ENCODE results near the gene PLIN5.

PLIN5 gene

DNA sequence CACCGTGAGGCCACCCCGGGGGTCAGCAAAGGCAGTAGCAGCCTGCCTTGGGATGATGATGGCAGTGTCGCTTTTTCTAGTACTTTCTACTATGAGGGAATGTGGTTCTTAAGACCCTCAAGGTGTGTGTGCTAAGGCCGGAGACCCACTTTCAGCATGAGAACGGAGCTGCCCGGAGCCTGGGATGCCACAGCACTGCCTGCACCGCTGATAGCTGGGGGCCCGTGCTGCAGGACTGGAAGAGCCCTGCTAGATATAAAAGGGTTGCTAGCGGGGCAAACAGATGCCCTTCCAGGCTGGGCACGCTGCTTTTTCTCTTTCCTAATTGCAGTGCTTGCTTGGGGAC lies 31.2 kb downstream of the PLIN5 start:
- no peak for DNase-seq

DNA sequence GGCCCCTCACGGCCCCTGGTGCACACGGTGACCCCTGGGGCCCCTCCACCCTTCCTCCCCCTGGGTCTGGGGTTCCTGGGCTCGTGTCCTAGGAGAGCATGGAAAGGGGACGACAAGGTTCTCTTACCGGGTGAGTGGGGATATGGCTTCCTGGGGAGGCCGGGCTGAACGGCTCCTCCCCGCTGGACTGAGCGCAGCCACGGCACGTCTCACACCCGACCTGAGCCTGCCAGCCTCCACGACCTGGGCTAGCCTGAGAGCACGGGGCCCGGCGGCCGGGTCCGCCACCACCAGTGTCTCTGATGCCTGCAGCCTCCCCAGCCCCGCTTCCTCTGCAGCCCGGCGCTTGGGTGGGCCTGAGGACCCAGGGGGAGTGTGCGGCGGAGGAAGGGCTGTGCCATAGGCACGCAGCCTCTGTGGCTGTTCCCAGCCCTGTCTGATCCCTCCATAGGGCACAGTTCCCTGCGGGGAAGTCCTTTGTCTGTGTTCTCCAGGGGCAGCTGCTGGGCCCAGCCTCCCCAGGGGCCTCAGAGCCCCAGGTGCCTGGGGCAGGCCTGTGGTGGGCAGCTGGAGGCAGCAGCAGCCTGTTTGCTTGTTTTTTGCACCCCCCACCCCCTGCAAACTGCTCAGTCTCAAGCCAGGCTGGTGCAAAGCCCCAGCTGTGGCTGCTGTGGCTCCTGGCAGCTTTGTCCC lies 31.7 kb downstream of the PLIN5 start:
- DNase-seq, result no peak

DNA sequence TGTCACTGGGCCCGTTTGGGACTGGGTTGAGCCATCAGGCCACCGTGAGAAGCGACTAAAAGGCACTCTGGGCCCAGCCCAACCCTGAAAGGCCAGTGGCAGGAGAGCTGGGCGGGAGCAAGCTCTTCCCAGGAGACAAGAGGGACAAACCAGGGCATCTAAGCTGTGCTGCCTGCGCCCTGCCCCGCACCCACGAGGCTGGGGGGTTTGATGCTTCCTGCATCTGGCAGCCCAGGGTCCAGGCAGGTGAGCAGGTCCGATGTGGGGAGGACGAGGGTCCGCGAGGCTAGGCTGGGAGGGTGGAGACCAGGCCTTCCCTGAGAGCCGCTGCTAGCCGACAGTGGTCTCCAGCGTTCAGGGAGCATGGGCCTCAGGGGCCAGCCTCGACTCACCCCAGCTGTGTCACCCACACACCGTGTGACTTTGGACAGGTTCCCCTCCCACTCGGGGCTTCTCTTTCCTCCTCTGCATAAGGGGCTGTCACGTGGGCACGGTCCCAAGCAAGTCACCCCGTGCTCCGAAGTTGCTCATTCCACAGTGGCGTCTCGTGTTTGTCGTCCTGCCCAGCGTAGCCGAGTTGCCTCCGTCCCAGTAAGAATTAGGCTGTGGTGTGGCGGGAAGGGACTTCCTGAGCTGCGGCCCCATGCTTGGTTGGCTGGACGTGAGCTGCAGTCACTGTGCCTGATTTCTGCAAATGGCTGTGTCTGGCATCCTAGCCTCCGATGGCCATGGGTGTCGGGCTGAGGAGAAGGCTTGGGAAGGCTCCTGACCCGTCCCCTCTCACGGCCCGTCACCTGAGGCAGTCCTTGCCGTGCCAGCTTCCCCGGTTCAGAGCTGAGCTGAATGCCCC lies 32.5 kb downstream of the PLIN5 start:
- no peak for DNase-seq

DNA sequence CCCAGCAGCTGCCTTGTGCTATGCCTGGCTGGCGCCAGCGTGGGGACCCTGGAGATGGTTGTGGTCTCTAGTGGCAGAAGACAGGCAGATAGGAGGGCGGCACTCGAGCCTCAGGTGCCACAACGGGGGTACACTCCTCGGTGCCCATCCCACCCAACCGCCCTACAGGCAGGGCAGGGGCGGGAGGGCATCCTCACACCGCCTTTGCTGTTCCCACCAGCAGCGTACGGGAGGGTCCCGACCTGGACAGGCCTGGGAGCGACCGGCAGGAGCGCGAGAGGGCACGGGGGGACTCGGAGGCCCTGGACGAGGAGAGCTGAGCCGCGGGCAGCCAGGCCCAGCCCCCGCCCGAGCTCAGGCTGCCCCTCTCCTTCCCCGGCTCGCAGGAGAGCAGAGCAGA lies 33.3 kb downstream of the PLIN5 start:
- no peak for DNase-seq

DNA sequence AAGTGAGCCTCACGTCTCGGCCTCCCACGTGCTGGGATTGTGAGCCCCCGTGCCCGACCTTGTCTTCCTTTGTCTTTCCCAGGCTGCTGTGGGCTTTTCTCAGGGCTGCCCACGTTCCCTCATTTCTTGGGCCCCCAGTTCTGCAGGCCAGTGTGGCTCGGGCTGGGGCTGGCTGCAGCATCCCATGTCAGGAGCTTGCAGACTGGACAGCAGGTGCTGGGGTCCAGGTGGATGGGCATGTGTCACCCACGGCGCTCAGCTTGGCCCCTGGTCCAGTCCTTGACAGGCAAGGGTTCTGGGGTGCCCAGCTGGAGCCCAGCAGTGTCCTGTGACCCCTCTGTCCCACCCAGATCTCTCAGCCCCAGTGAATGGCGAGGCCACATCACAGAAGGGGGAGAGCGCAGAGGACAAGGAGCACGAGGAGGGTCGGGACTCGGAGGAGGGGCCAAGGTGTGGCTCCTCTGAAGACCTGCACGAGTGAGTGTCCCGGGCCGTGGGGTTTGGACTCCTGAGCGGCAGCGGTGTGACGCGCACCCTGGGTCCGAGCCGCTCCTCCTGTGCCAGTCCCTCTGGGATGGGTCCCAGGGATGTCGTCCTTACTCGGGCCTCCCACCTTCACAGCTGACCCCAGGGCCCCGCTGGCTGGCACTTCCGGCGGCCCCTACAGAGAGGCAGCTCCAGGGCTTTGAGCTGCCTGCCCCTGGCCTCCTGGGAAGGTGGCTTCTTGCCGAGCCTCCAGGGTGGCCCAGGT lies 34.0 kb downstream of the PLIN5 start:
- DNase-seq, result no peak

DNA sequence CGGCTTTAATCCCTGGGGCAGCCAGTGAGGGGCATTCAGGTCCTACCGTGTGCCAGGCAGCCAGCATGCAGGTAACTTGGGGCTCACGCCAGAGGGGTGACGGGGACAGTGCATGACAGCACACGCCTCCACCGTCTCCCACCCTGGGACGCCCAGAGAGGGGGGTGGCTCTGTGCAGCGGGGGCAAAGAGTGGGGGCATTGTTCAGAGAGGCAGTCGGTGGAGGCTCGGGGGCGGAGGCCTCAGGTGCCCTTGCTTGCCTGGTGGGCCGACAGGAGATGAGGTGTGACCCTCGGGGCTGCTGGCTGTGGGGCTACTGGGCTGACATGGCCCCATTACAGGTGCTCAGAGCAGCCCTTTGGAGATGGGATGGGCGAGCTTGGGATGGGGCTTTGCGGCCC lies 35.2 kb downstream of the PLIN5 start:
- no peak for DNase-seq

DNA sequence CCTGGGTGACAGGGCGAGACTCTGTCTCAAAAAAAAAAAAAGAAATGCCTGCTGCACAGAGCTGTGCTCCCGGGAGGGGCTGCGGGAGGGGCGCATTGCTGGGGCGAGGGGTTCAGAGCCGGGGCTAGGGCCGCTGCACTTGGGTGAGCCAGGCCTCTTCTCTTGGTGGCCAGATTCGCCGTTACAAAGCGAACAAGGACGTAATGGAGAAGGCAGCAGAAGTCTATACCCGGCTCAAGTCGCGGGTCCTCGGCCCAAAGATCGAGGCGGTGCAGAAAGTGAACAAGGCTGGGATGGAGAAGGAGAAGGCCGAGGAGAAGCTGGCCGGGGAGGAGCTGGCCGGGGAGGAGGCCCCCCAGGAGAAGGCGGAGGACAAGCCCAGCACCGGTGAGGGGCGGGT lies 35.7 kb downstream of the PLIN5 start:
- no peak for DNase-seq

DNA sequence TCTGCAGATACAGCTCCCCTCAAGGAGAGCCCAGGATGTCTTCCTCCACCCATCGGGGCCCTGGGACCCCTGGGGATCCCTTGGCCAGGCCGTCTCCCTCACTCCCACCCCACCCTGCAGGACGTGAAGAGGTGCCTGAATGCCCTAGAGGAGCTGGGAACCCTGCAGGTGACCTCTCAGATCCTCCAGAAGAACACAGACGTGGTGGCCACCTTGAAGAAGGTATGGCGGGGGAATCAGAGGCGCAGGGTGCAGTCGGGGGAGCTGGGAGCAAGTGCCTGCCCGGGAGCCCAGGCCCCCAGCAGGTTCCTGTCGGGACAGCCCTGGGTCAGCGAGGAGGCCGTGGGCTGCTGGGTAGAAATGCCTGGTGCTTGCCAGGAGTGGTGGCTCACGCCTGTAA lies 36.3 kb downstream of the PLIN5 start:
- no peak for DNase-seq

DNA sequence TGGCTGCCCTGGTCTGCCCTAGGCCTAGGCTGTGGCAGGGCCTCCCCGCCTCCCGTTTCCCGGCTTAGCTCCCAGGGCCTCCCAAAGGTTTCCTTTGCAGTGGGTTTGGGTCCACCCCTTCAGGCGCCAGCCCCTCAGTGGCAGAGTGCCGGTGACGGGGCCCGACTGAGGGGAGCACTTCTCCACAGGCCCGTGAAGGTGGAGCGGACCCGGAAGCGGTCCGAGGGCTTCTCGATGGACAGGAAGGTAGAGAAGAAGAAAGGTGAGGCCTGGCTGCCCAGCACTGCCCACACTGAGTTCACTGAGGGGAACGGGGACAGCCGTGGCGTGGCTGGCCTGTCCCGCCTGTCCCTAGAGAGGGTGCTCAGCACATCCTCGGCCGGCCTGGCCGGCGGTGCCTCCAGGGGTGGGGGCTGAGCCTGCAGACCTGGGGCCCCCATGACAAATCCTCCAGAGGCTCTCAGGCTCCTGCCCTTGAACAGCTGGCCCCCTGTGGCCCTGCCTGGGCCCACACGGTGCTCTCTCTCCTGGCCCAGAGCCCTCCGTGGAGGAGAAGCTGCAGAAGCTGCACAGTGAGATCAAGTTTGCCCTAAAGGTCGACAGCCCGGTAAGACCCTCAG lies 37.1 kb downstream of the PLIN5 start:
- no peak for DNase-seq

DNA sequence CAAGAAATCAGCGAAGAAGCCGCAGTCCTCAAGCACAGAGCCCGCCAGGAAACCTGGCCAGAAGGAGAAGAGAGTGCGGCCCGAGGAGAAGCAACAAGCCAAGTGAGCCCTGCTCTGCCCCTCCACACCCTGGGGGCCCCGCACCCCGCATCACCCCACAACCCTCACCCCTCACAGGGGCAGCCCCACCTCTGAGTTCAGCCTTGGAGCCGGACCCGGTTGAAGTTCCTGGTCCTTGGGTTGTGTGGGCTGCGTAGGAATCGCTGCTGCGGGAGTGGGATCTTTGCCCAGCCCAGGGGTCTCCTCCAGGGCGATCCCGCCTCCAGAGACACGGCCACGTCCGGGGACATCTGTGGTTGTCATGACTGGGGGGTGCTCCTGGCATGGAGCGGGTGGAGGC lies 38.7 kb downstream of the PLIN5 start:
- DNase-seq, result no peak

DNA sequence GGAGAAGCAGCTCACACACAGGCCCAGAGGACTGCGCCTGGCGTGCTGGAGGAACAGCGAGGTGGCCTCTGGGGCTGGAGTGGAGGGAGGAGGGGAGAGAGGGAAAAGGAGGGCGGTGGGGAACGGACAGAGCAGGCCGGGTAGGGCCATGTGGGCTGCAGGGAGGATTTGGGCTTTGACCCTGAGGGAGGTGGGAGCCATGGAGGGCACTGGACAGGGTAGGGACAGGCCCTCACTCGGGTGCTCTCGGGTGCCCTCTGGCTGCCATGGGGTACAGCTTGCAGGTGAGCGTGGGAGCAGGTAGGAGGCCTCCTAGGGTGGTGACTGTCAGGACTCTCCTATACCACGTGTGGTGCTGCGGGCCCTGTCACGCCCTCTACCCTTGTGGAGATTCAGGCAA lies 39.6 kb downstream of the PLIN5 start:
- no peak for DNase-seq

DNA sequence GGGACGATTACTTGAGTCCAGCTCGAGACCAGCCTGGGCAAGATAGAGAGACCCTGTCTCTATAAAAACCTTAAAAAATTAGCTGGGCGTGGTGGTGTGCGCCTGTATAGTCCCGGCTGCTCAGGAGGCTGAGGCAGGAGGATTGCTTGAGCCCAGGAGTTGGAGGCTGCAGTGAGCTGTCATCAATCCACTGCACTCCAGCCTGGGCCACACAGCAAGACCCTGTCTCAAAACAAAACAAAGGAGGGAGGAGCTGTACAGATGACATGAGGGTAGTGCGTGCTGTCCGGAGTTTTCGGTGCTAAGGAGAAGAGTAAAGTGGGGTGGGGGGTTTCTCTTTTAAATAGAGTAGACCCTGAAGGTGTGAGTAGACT lies 40.3 kb downstream of the PLIN5 start:
- no peak for DNase-seq

DNA sequence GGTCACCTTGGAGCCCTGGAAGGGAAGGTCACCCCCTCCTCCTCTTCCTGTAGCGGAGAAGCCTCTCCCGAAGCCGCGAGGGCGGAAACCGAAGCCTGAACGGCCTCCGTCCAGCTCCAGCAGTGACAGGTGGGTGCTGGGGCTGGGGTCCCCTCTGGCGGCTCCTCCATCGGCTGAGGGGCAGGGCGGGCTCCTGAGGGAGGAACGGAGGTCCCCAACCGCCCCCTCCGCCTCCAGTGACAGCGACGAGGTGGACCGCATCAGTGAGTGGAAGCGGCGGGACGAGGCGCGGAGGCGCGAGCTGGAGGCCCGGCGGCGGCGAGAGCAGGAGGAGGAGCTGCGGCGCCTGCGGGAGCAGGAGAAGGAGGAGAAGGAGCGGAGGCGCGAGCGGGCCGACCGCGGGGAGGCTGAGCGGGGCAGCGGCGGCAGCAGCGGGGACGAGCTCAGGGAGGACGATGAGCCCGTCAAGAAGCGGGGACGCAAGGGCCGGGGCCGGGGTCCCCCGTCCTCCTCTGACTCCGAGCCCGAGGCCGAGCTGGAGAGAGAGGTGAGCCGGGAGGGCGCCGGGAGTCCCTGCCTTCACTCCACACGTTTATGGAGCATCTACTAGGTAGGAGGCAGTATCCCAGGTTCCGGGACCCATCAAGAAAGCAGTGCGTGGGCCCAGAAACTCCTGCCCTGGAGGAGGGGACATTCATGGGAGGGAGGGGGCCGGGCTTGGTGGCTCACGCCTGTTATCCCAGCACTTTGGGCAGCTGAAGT lies 40.9 kb downstream of the PLIN5 start:
- no peak for DNase-seq

DNA sequence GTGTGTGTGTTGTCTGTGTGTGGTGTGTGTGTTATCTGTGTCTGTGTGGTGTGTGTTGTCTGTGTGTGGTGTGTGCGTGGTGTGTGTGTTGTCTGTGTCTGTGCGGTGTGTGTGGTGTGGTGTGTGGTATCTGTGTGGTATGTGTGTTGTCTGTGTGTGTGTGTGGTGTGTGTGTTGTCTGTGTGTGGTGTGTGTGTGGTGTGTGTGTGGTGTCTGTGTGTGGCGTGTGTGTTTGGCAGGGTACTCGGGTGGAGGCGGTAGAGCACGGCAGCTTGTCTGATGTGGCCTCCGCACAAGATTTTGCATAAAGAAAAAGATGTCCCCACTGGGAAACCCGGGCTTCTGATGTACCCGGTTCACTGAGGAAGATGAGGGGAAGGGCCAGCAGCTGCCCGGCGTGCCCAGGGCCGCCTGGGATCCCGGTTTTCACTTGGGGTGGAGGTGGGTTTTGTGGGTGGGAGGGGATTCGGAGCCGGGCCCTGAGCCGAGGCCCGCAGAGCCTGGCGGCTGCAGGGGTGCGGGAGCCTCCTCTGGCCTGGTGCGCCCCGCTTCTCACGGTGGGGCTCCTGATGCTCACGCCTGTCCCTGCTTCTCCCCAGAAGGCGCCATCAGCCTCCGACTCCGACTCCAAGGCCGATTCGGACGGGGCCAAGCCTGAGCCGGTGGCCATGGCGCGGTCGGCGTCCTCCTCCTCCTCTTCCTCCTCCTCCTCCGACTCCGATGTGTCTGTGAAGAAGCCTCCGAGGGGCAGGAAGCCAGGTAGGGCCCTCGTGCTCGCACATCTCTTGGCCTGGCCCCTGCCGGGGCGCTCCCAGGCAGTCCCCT lies 41.7 kb downstream of the PLIN5 start:
- no peak for DNase-seq

DNA sequence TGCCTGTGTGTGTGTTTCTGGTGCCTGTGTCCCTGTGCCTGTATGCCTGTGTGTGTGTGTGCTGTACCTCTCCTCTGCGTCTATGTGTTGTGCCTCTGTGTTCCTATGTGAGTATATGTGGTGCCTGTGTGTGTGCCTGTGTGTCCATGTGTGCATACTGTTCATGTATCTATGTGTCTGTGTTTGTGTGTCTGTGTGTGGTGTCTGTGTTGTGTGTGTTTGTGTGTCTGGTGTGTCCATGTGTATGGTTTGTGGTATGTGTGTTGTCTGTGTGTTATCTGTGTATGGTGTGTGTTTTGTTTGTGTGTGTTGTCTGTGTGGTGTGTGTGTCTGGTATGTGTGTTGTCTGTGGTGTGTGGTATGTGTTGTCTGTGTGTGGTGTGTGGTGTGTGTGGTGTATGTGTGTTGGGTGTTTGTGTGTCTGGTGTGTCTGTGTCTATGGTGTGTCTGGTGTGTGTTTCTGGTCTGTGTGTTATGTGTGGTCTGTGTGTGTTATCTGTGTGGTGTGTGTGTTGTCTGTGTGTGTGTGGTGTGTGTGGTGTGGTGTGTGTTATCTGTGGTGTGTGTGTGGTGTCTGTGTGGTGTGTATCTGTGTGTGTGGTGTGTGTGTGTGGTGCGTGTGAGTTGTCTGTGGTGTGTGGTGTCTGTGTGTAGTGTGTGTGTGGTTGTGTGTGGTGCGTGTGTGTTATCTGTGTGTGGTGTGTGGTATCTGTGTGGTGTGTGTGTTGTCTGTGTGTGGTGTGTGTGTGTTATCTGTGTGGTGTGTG lies 42.5 kb downstream of the PLIN5 start:
- no peak for DNase-seq

DNA sequence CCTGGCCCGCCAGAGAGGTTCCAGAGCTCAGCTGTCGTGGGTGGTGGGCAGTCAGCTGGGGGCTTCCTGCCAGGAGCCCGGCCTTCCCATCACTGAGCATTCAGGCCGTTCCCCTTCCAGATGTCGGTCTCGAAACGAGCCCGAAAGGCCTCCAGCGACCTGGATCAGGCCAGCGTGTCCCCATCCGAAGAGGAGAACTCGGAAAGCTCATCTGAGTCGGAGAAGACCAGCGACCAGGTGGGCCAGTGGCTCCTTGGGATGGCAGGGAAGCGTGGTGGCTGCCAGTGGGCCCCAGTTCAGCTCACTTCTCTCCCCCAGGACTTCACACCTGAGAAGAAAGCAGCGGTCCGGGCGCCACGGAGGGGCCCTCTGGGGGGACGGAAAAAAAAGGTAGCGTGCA lies 43.6 kb downstream of the PLIN5 start:
- DNase-seq, result no peak

DNA sequence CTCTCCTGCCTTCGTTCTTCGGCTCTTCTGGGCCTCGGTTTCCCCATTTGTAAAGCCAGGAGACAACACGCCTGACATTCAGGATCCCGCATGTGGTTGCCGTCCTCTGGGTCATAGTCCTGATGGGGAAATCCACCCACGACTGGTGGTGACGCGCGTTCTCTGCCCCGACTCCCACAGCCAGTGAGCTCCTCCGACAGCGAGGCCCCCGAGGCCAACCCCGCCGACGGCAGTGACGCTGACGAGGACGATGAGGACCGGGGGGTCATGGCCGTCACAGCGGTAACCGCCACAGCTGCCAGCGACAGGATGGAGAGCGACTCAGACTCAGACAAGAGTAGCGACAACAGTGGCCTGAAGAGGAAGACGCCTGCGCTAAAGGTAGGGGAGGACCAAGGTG lies 46.5 kb downstream of the PLIN5 start:
- DNase-seq, result no peak

DNA sequence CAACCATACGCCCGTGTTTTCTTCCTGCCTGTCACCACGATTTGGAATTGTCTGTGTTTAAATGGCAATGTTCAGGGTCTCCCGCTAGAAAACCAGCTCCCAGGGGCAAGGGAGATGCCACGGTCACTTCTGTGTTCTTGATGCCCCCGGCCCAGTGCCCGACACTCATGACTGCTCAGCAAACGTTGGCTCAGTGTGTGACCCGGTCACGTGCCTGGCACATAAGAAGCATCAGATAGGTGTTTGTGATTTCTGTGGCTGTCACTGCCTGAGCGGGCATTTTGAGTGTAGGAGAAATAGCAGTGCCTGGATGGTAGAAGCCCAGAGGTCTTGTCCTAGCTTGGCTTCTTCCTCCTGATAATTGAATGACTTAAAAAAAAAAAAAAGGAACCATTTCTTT lies 47.5 kb downstream of the PLIN5 start:
- DNase-seq, result no peak

DNA sequence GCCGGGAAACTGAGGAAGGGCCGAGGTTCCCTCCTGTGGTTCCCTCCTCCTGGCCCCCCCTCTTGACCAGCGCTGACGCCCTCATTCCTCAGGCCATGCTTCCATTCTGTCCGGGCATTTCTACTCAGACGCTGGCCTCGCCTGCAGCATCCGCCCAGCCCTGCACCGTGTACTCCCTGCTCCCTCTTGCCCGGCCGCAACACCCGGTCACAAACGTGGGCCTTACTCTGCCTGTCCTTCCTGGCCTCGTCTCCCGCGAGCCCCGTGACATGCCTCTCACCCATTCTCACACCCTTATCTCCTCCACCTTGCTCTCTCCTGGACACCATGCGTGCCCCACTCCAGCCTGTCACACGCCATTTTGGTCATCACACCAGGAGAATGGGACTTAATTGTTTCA lies 51.6 kb downstream of the PLIN5 start:
- DNase-seq, result no peak

DNA sequence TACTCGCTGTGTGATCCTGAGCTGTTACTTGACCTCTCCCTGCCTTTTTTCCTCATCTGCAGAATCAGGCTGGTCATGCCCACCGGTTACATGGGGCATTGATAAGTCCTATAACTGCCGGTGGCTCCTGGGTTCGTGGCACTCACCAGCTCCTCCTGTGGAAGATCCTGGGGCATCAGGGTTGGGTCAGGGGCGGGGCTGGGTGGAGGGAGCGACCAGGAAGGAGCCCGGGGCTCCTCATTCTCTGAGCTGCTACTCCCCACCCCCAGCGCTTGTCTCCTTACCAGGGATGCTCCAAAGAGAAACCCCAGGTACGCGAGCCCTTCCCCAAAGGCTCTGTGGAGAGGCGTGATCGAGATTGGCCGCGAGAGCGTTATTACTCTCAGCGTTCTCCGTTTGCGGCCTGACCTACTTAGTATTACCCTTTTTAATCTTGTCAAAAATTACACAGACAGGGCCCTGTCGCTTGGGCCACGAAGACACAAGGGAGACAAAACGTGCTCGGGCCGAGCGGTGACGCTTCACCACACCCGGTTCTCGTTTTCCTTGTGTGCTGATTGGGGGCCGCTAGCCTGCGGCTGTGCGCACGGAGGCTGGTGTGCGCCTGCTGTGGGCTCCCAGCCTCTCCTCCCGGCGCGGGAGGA lies 52.2 kb downstream of the PLIN5 start:
- no peak for DNase-seq
